ENCODE measurements around the gene ECSCR.
A peak's percentile ranks its signal among the peaks of the same experiment; 100 is the strongest.
"Not testable (repeated sequence)": the region's sequence is repeated elsewhere in the genome, so short reads cannot be mapped to it uniquely, and the experiment has no call there.

ECSCR gene

DNA sequence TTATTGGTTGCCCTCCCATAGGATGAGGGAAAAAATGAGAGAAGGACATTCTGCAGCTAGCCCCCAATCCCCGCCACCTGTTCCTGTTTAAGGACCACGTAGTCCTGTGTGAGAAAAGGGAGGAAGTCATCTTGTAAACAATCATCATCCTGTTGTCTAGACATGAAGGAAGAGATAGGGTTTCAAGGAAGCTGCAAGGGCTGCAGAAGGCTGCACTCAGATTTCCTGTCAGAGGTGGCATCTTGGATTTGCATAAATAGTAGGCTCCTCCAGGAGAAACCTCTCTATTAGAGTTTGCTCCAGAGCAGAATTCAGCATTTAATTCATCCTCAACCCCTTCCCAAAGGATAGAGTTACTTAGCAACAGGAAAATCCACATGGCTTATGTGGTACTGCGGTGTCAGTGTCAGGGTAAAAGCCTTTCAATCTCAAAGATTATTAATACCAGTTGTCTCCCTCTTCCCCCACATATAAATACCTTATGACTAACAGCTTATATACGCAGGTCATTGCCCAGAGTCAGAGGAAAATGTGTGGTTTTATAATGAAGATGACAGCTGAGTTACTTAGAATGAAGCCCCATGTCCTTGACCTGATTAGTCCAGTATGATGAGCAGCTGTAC lies 18.6 kb downstream of the ECSCR start:
- no peak for DNase-seq

DNA sequence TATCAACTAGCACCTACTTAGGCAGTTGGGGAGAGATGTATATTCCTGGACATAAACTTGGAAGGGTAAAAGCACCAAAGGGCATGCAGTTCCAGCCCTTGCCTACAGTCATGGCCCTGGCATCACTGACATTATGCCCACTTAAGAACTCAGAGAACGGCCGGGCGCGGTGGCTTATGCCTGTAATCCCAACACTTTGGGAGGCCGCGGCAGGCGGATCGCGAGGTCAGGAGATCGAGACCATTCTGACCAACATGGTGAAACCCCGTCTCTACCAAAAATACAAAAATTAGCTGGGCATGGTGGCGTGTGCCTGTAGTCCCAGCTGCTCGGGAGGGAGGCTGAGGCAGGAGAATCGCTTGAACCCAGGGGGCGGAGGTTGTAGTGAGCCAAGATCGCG lies 22.1 kb downstream of the ECSCR start:
- not testable (repeated sequence) for DNase-seq

DNA sequence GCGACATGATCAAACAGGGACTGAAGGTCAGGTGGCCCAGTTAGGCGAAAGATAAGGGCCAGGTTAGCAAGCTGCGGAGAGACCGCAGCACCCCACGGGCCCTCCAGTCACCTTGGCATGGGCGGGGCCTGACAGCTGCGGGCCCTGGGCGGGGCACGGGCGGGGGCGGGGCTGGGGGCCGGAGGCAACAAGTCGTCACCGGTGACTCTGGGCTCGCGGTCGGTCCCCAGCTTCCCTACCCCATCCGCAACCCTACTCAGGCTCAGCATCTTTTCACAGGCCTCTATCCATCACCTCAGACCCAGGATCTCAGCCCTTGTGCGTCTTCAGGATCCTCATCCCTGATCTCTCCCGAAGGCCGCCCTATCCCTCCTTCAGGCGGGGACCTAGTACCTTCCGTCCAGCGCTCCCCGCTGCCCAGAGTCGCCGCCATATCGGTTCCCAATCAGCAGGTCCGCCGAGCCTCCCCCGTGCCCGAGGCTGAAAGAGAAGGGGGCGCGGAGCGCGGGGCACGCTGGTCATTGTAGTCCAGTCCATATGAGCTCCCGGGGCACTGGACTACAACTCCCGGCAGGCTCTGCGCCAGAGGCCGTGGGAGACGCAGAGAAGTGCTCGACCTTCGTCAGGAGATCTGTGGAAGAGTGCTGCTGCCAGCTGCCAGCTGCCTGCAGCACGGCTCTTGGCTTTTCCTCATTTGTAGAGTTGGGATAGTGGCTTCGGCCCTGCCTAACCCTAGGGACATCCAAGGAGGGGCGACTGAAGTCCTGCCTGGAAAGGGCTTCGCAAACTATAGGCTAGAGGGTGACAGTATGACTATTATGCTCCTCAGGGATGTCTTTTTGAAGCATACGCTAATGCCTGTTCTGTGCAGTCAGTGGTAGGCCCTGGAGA lies 23.3 kb downstream of the ECSCR start, which contains the start of gene DNAJC18:
Gene DNAJC18 (minus strand): TSS at position 513 of the 891 bp plus-strand sequence. CDS start 80 bp downstream, at position 433.
- peak; percentile 92 to 93 for DNase-seq

DNA sequence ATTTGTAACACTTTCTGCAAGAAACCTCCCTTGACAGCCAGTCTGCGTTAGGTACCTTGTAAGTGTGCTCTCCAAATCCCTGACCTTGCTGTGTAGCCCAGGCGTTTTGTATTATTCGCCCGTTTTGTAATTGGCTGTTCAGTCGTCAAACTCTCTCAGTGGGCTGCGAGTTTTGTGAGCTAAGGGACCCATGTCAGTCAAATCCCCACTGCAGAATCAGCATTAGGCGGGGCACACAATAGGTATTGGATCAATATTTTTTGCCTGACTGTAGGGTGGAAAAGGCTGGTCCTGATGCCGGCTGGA lies 23.9 kb downstream of the ECSCR start:
- no peak for DNase-seq

DNA sequence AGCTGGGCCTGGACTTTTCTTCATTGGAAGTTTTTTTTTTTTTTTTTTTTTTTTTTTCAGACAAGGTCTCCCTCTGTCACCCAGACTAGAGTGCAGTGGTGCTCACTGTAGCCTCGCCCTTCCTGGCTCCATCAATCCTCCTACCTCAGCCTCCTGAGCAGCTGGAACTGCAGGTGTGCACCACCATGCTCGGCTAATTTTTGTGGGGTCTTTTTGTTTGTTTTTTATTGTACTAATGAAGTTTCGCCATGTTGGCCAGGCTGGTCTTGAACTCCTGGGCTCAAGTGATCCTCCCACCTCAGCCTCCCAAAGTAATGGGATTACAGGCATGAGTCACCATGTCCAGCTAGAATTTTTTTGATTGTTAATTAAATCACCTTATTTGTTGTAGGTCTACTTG lies 26.9 kb downstream of the ECSCR start:
- no peak for DNase-seq

DNA sequence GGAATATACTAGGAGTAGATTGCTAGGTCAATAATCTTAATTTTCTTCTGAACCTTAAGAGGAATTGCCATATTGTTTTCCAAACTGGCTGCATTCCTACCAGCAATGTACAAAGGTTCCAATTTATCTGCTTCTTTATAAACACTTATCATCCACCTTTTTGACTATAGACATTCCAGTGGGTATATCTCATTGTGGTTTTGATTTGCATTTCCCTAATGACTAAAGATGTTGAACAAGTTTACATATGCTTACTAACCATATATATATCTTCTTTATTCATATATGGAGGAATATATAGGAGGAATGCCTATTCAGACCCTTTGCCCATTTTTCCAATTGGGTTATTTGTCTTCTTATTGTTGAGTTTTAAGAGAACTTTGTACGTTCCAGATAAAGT lies 30.8 kb downstream of the ECSCR start:
- DNase-seq = no peak

DNA sequence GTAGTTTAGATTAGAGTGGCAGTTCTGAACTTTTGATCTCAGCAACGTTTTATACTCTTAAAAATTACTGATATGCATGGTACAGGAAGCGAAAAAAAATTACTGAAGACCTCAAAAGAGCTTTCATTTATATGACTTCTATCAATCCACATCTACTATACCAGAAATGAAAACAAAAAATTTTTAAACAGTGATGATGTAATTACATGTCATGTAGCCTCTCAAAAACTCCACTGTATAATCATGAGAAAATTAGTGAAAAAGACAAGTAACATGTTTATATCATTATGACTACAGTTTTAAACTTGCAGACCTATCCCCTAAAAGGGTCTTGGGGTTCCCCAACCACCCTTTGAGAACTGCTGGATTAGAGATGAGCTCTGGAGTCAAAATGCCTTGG lies 32.5 kb downstream of the ECSCR start:
- no peak for DNase-seq

DNA sequence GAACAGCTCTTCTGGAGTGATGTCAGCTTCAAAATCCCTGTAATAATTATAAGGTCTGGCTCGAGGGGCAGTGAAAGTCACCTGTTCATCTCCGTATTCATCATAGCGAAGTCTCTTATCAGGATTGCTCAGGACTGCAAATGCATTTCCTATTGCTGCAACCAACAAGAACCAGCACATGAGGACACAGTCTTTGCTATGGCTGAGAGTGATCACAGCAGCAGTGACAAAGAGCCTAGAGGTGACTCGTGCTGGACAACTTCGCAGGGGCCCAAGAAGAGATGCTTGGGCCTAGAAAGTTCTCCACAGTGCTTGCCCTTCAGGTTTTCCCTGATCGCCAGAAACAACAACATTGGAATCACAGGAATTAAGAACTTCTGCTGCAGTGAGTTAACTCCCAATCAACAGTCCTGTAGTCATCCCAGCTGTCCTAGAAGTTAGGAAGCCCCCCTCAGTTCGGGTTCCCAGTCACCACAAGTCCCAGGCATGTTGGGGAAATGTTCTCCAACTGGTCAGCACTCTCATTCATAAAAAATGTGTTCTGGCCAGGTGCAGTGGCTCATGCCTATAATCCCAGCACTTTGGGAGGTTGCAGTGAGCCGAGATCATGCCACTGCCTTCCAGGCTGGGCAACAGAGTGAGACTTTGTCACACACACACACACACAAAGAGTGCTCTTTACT lies 36.2 kb downstream of the ECSCR start:
- no peak for DNase-seq

DNA sequence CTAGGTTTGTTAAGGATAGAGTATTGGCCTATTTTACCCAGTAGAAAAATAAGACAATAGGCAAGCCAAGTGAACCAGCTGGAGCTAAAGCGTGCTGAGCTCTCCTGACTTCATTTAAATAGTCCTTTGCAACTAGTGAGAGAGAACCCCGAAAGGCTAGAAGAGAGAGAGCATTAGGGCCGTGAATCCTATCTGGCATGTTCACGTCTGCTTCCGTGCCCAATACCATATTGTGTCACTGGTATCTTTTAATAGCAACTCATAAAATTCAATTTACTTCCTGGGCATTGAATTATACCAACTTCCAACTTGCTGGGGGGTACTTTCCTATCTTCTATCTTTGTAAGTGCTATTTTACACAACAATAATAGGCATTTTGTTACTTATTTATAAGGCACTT lies 37.0 kb downstream of the ECSCR start:
- no peak for DNase-seq

DNA sequence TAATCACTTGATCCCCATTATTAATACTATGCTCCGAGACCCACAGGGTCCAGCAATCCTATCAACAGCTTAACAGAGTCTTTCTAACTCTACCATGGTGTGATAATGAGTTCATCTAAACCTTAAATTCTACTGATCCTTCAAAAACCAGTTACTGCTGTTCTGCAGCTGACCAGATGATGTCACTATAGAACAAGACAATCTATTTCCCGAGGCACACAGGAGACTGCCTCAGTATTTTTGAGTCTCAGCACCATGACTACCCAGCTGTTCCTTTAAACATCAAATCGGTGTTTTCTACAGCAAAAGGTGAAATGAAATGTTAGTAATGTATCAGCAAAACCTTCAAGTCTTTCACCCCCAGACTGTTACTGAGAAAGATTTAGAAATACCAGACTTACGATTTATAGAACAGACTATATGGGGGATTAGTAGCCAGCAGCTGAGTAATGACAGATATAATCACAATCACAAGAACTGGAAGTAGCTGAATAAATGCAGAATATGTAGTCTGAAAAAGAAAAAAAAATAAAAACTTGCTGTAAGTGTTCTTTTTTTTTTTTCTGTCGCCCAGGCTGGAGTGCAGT lies 40.1 kb downstream of the ECSCR start:
- peak in 1 of 2 donors; percentile 58 for DNase-seq

DNA sequence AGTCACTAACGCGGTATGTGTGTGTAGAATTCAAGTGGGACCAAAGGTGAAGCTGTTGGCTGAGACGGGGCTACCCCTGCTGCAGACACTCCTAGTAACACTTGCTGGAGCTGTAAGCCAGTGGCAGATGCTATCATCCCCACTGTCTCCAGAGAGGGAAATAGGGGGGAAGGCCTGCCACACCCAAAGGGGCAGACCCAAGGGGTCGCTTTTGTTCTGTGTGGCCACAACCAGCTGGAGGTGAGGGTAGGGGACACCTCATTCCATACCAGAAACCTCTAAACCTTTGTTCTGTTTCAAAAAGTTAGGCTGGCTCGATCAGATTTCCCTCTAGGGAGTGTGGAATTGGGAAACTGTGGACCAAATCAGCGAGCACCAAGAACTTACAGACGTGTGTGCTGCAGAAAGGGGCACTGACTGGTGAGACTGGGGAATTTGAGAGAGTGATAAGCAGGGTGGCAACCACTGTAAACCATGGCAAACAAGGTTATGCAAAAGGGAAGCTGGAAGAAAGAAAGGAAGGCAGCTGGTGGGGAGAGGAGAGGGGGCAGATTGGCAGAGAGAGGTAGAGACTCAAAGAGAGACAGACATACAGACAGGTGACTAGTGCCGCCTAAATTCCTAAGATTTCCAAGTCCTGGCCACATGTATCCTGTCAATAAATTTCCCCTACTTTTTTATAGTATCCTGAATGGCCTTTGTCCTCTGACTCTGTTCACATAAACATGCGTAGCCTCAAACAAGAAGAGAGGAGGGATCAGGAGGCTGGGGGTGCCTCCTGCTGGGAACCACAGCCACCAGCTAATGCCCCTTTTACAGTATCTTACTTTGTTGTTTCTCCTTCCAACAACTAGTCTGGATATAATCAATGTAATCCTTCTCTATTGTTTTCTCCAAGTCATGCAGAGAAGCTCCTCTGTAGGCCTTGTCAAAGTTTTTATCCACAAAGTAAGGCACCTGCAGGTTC lies 43.0 kb downstream of the ECSCR start:
- no peak for DNase-seq

DNA sequence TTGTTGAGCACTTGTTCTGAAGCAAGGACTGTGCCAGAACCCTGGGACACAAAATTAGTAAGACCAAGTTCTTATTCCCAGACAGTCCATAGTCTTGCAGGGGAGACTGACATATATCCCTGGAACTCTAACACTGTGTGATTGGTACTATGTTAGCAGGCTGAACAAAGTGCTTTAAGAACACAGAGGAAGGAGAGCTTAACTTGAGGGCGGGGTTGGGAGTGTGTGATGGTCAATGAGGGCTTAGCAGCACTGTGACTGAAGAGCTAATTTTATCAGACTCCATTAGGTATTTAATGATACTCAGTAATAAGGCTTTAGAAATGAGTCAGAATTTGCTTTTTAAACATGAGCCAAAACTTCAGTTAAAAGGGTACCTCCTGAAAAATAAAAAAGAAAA lies 43.8 kb downstream of the ECSCR start:
- no peak for DNase-seq

DNA sequence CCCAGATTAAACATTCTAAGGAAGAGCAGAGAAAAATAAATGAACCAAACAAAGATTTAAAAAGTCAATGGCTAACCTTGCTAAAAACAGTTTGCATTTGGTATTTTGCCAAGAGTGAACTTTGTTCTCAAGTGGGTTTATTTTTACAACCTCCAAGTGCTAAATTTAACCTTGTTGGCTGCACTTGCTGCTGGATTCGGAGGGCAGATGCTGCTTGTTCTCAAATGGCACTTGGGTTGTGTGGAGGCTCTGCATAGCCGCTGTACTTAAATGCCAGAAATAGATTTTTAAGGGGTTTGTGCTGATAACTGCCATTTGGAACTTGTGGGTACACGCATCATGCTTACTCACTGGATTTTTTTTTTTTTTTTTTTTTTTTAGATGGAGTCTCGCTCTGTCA lies 45.3 kb downstream of the ECSCR start:
- DNase-seq = no peak

DNA sequence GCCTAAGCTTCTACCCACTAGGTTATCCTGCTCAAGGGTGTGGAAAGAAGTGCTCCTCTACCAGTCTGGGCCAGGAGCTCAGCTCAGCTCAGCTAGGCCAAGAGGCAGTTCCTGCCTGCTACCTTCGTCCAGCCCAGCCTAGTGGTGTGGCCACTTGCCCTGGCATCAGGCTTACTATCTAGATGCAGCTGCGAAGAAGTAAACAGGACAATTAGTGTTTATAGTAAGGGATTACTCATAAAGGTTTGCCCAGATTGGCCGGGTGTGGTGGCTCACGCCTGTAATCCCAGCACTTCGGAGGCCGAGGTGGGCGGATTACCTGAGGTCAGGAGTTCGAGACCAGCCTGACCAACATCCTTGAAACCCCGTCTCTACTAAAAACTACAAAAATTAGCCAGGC lies 45.9 kb downstream of the ECSCR start:
- DNase-seq = no peak

DNA sequence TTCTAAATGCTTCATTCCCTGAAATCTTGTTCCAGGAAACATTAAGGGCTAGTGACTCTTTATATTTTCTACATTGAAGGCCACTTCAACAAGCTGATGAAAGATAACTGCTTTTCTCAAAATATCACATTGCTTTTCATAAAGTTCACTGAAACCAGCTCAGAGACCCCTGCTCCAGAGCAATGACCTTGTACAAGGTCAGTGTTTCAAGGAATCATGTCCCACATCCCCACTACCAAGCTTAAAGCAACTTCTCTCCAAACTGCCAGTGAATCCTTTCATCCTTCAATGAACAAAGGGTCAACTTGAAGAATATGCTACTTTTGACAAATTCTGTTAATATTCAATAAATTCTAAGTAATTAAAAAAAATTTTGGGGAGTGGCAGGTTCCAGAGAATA lies 46.7 kb downstream of the ECSCR start:
- DNase-seq = no peak

DNA sequence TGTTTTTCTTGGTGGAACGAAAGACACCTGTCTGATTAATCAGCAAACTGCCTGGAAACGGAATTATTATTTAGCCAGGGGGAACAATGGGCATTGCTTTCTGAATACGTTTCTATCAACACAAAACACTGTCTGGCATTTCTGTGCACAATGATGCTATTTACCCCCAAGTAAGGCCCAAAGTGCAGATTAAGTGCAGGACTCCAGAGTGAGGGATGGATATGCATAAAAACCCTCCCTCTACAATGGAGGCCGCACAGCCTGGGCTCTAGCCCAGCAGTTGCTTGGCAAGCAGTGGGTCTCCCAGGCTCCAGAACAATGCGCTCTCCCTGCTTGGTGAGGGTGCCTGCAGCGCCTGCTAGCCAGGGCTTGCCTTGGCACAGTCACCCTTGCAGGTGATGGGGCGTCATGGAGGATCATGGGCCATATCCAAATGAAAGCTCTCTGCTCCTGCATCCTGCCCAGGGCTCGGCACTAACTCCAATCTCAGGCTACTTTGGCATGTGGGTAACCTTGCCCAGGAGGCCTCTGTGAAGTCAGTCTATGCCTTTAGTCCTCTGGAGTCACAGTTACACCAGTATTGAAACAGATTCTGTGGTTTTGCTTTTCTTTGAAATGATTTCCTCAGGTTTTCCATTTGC lies 47.2 kb downstream of the ECSCR start:
- DNase-seq = no peak

DNA sequence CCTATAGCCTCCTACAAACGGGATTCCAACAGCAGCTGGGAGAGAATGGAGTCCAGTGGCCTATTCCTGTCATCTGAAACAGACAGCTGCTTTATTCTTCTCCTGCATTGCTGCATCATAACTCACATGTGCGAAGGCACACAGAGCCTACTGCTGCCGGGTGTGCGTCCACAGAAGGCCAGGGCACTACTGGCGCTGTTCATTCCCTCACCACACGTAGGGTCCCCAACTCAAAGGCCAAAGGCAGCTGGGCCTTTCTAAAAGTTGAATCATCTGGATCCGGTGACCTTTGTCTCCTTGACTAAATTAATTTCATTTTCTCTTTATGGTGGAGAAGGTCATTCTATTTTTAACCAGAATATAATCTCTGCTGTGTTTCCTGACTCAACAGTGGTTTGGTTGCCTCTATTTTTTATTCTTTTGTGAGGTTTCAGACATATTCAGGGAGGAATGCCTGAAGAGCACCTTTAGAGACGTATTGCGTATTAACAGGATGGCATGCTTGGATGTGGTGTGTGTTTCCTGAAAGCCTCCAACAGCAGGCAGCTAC lies 47.9 kb downstream of the ECSCR start:
- DNase-seq = no peak

DNA sequence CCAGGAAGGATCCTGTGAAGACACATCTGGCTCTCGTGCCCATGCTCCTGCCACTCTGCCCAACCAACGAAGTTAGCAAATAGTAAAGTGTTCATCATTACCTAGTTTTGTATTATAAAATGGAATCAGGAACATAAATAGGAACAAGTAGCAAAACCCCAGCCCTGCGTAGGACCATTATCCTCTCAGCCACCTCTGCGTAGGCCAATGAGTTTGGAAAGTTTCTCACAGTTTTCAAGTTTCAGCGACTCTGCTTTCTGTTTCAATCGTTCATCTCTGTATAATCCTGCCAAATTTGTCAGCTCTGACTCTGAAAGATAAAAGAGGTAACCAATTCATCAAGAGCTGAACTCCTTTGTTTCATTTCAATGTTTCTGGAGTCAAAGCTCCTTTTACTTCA lies 48.6 kb downstream of the ECSCR start:
- no peak for DNase-seq

DNA sequence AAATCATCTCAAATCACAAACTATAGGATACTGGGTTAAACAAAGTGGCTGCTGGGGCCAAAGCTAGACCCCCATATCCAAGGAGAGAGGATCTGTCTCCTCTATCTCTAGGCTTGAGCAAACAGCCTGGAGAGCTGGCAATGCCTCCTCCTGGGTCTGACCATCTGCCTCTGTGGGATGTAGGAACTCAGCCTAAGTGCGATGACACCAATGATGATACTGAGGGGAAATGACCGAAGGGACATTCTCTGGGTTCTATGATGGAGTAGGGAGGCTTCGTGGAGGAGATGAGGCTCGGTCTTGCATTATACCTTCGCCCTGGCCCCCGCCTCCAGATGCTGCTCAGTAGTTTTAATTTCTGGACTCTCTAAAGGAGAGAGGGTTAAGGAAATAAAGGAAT lies 49.4 kb downstream of the ECSCR start:
- DNase-seq = no peak

DNA sequence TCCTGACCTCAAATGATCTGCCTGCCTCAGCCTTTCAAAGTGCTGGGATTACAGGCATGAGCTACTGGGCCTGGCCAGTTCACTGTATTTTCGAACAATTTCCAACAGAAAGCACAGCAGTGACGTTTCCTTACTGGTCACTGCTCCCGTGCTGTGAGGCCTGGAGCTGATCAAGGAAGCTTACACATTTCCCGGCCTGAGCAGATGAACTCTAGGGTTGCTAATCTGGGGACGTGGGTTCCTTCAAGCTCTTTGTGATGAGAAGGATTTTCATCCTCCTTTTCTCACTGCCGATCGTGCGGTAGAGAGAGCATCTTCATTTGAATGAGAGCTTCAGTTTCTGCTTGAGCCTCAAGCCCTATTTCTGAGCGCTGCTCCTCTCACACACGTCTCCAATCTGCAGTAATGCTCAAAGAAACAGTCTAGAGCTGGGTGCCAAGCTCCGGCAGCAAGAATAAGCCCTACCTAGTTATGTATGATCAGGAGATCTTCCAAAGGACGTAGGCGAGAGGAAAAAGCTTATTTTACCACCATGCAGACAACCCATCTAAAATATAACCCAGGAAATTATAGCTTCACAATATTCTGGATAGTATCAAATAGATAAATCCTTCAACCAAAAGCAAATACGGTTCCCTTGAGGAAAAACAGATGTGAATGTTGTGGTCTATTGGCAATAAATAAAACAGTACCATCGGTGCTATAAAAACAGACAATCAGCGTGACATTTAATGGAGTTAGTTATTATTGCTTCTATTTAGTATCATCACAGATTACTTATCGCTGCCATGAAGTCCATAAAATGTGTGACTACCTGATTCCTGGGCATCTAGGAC lies 51.3 kb downstream of the ECSCR start:
- no peak for DNase-seq
